GM20000 (cell line): ENCODE measurements around the gene GTF3C1.

Experiments used
- DNase-seq: peaks from one replicate; pipeline ENCODE4 v3.0.0; 2012; ENCODE audit warnings: low spot score
- CTCF ChIP-seq: IDR thresholded peaks from 2 replicates; pipeline ENCODE4 v1.5.1; 2012; ENCODE audit warnings: mild to moderate bottlenecking, control low read depth; ENCODE audit errors: extremely low read depth, missing control alignments

The GTF3C1 gene

GRCh38 chr16:27547851-27548250 is 1.9 kb downstream of the GTF3C1 start:
- DNase-seq, result no peak
- no peak for TF ChIP-seq CTCF

- DNase-seq, result peak; percentile 43
- TF ChIP-seq CTCF, result no peak
These were observed 2.6 kb downstream of the GTF3C1 start for GRCh38 chr16:27547134-27547533.

- DNase-seq, result no peak
- no peak for TF ChIP-seq CTCF
These were observed 5.0 kb downstream of the GTF3C1 start for GRCh38 chr16:27544671-27545070.

- DNase-seq, result no peak
- no peak for TF ChIP-seq CTCF
These were observed 5.9 kb downstream of the GTF3C1 start for GRCh38 chr16:27543801-27544200.

GRCh38 chr16:27539636-27540035 is 10.1 kb downstream of the GTF3C1 start:
- DNase-seq, result no peak
- no peak for TF ChIP-seq CTCF

GRCh38 chr16:27539120-27539519 is 10.6 kb downstream of the GTF3C1 start:
- no peak for DNase-seq
- TF ChIP-seq CTCF, result no peak

- TF ChIP-seq CTCF, result no peak
- DNase-seq, result no peak
These were observed 11.2 kb downstream of the GTF3C1 start for GRCh38 chr16:27538528-27538927.
